OCI-LY1 (cell line): ENCODE measurements around the gene CUEDC1.

Experiments
- H2AFZ ChIP-seq: fragments of 200-600 bp; sonication (generic), shearing (Covaris generic); 2 replicates; pipeline ENCODE4 v1.6.0; 2014; ENCODE audit warnings: antibody characterized with exemption, mild to moderate bottlenecking, low read length
- H3F3A ChIP-seq: fragments of 200-600 bp; sonication (generic), shearing (Covaris generic); 2 replicates; pipeline ENCODE4 v1.6.0; 2014; ENCODE audit warnings: mild to moderate bottlenecking, antibody characterized with exemption, low read length, moderate library complexity; ENCODE audit not compliant: insufficient read depth
- H3K27ac ChIP-seq: fragments of 200-600 bp; sonication (generic); 2 replicates; pipeline ENCODE4 v1.5.1; 2014; ENCODE audit warnings: low read length, mixed run types, mild to moderate bottlenecking, low read depth; ENCODE audit not compliant: poor library complexity, severe bottlenecking
- H3K27me3 ChIP-seq: fragments of 200-600 bp; sonication (generic); 2 replicates; pipeline ENCODE4 v1.6.0; 2014; ENCODE audit warnings: antibody characterized with exemption, mild to moderate bottlenecking, low read length, moderate library complexity; ENCODE audit not compliant: insufficient read depth
- H3K36me3 ChIP-seq: fragments of 200-600 bp; sonication (generic); 2 replicates; pipeline ENCODE4 v1.6.1; 2014; ENCODE audit warnings: mild to moderate bottlenecking, antibody characterized with exemption, low read length, moderate library complexity, mixed read lengths; ENCODE audit not compliant: insufficient read depth
- H3K4me1 ChIP-seq: fragments of 200-600 bp; sonication (generic); 2 replicates; pipeline ENCODE4 v1.5.1; 2014; ENCODE audit warnings: mild to moderate bottlenecking, low read length, moderate library complexity; ENCODE audit not compliant: insufficient read depth, severe bottlenecking
- H3K4me2 ChIP-seq: fragments of 200-600 bp; sonication (generic), shearing (Covaris generic); 2 replicates; pipeline ENCODE4 v1.6.1; 2014; ENCODE audit warnings: low read length
- H3K4me3 ChIP-seq: fragments of 200-600 bp; sonication (generic); 2 replicates; pipeline ENCODE4 v1.5.1; 2014; ENCODE audit warnings: low read length, low read depth, mild to moderate bottlenecking, mixed read lengths; ENCODE audit not compliant: poor library complexity, severe bottlenecking
- H3K79me2 ChIP-seq: fragments of 200-600 bp; shearing (Covaris generic); 2 replicates; pipeline ENCODE4 v1.6.1; 2016; ENCODE audit warnings: mixed run types, low read length, mixed read lengths; ENCODE audit not compliant: insufficient read depth
- H3K9ac ChIP-seq: fragments of 200-600 bp; sonication (generic), shearing (Covaris generic); 2 replicates; pipeline ENCODE4 v1.6.1; 2014; ENCODE audit warnings: mild to moderate bottlenecking, low read length, mixed read lengths
- H3K9me2 ChIP-seq: fragments of 200-600 bp; sonication (generic), shearing (Covaris generic); 2 replicates; pipeline ENCODE4 v1.6.1; 2014; ENCODE audit warnings: low read depth, mild to moderate bottlenecking, low read length, mixed read lengths
- H3K9me3 ChIP-seq: fragments of 200-600 bp; shearing (Covaris generic); 2 replicates; pipeline ENCODE4 v1.6.1; 2014; ENCODE audit warnings: low read length, mixed read lengths
- H4K20me1 ChIP-seq: fragments of 200-600 bp; sonication (generic), shearing (Covaris generic); 2 replicates; pipeline ENCODE4 v1.6.0; 2016; ENCODE audit warnings: mild to moderate bottlenecking, low read length; ENCODE audit not compliant: insufficient read depth
- EZH2 ChIP-seq: fragments of 200-600 bp; sonication (generic), shearing (Covaris generic); IDR thresholded peaks from 2 replicates; pipeline ENCODE4 v1.8.0; 2017; ENCODE audit warnings: borderline replicate concordance, mixed run types, mild to moderate bottlenecking, antibody characterized with exemption, low read length, moderate library complexity, mixed read lengths
- TF ChIP-seq, protein P1 (sequence below): fragments of 200-600 bp; sonication (generic), shearing (Covaris generic); IDR thresholded peaks from 2 replicates; pipeline ENCODE4 v1.5.1; 2017; ENCODE audit warnings: mild to moderate bottlenecking, antibody characterized with exemption, low read length, moderate library complexity, mixed read lengths

CUEDC1 gene

DNA sequence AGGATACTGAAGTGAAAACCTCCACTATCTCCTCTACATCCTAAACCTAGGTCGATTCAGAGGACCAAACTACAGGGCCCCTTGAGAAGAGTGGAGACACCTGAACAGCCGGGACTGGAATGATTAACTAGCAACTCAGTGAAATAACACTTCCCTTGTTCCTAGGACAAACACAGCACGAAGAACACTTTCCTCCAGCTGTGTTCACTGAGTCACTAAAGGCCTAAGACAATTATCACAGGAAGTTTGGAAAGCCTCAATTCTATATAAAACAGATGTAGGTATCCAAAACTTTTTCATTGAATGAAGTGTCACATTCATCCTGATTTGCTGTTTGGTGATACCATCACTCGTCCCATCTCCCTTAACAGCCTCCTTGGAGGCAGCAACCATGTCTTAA is 15.5 kb upstream of the CUEDC1 start:
- Histone ChIP-seq H3K27me3 (peaks cover 2% of the 10 kb centered on the region; the same call in 1 of the 2 replicates), H3K4me3 (no peak overlapping the region), H2AFZ (no peak overlapping the region), H3K4me2 (no peak overlapping the region), H3K9ac (no peak overlapping the region), H4K20me1 (0 out of 2 replicates have a peak, but pooled peaks cover 2% of the 10 kb centered on the region), H3K9me3 (no peaks in the 10 kb centered on the region), H3K9me2 (no peaks in the 10 kb centered on the region), H3F3A (no peaks in the 10 kb centered on the region), H3K36me3 (peaks cover 29% of the 10 kb centered on the region), H3K4me1 (no peaks in the 10 kb centered on the region), H3K27ac (no peak overlapping the region), H3K79me2 (no peaks in the 10 kb centered on the region)
- TF ChIP-seq EZH2, result no peak
- TF ChIP-seq, protein P1, sequence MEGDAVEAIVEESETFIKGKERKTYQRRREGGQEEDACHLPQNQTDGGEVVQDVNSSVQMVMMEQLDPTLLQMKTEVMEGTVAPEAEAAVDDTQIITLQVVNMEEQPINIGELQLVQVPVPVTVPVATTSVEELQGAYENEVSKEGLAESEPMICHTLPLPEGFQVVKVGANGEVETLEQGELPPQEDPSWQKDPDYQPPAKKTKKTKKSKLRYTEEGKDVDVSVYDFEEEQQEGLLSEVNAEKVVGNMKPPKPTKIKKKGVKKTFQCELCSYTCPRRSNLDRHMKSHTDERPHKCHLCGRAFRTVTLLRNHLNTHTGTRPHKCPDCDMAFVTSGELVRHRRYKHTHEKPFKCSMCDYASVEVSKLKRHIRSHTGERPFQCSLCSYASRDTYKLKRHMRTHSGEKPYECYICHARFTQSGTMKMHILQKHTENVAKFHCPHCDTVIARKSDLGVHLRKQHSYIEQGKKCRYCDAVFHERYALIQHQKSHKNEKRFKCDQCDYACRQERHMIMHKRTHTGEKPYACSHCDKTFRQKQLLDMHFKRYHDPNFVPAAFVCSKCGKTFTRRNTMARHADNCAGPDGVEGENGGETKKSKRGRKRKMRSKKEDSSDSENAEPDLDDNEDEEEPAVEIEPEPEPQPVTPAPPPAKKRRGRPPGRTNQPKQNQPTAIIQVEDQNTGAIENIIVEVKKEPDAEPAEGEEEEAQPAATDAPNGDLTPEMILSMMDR, result no peak

DNA sequence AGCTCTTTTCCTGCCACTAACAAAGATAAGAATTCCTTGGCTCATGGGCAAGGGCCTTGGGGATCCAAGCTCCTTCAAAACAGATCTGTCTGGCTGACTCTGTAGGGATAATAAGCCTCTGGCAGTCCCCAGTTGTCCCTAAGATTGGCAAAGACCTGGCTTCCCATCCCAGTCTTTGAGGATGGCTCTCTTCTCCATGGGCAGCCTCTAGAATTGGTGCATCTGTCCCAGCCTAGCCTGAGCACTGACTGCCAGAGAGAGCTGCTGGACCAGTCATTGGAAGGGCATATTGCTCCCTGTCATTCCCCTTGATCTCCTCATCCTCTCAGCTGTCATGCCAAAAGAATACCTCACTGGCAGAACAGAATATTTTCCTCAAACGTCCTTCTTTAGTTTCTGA is 13.2 kb upstream of the CUEDC1 start:
- peaks cover 4% of the 10 kb centered on the region; the same call in 1 of the 2 replicates for H3K27me3 ChIP-seq
- no peaks in the 10 kb centered on the region for H3F3A ChIP-seq

DNA sequence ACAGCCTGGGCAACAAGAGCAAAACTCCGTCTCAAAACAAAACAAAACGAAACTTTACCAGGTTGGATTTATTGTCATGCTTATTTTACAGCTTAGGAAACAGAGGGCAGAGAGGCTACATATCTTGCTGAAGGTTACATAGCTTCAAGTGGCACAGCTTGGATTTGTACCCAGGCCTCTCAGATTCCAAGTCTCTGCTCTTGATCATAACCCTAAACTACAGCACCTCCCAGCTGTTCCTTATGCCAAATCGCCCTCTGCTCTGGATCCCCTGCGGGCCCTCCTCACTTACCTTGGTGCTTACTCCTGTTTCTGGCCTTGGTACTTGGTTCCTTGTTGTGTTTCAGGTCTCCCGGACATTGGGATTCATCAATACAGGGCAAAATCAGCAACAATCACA is 11.7 kb upstream of the CUEDC1 start:
- Histone ChIP-seq H3K9ac (no peak overlapping the region), H3K79me2 (no peaks in the 10 kb centered on the region), H3K4me1 (no peaks in the 10 kb centered on the region), H3K9me3 (no peaks in the 10 kb centered on the region), H3F3A (no peaks in the 10 kb centered on the region), H3K4me3 (no peak overlapping the region), H2AFZ (no peak overlapping the region), H3K4me2 (no peak overlapping the region), H3K36me3 (no peaks in the 10 kb centered on the region), H3K9me2 (no peaks in the 10 kb centered on the region), H3K27me3 (peaks cover 4% of the 10 kb centered on the region; the same call in 1 of the 2 replicates), H4K20me1 (0 out of 2 replicates have a peak, but pooled peaks cover 2% of the 10 kb centered on the region), H3K27ac (no peak overlapping the region)
- TF ChIP-seq EZH2, result no peak
- TF ChIP-seq, protein P1, result no peak

More for the DNA sequence above, 13.2 kb upstream of the CUEDC1 start:
- H3K4me1 ChIP-seq, result no peaks in the 10 kb centered on the region
- H2AFZ ChIP-seq, result no peak overlapping the region
- 0 out of 2 replicates have a peak, but pooled peaks cover 2% of the 10 kb centered on the region for H4K20me1 ChIP-seq
- H3K79me2 ChIP-seq, result no peaks in the 10 kb centered on the region
- H3K36me3 ChIP-seq, result peaks cover 7% of the 10 kb centered on the region
- no peaks in the 10 kb centered on the region for H3K9me2 ChIP-seq
- TF ChIP-seq, protein P1, result no peak
- TF ChIP-seq EZH2, result no peak
- H3K9ac ChIP-seq, result no peak overlapping the region
- no peaks in the 10 kb centered on the region for H3K9me3 ChIP-seq
- no peak overlapping the region for H3K27ac ChIP-seq
- no peak overlapping the region for H3K4me2 ChIP-seq
- no peak overlapping the region for H3K4me3 ChIP-seq
